Measurements from ENCODE around the gene JAZF1. TPM values are rescaled to one million over a fixed set of nuclear protein-coding genes. Genes with fewer than 3 reads are reported as not detected.

The JAZF1 gene
- total and polyA plus RNA-seq, 8 donors = 0.58 to 16.7 (median 7.2) TPM

DNA sequence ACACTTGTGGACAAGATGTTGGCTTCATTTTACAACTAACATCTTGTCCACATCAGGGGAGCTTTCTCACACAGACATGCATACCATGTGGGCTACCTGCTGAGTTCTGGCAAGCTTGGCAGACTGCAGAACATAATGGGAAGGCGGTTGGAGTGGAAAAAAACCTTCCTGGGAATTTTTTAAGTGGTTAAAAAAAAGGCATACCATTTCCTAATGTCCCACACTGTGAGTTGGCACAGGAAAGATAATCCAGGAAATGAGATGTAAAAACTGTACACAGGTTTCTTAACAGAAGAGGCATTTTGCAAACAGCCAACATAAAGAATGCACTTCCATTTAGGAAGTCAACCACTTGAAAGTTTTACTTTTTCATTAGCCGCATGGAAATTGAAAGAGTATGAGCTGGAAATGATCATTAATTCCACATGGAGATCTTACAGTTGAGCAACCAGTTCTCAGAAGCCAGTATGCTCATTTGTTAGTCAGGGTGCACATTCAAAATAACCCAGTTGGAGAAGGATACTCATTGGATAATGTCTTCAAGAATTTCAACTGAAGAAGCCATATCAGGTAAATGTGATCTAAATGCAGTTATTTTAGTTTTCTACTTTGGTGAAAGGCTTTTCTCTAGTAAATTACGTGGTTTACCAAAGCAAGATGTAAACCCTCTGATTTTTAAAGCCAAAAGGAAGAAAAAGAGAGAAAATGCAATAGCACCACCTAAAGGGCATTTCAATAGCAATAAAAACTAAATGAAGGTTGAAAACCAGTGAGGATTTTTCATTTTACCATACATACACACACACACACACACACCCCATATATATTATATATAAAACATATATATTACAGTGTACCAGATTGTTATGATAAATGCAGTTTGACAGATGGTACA is 246.7 kb downstream of the JAZF1 start:
- no peak for DNase-seq
- intact Hi-C loops (cut with DNase I; ENCODE audit: low total_unique reads) = no loop called here
- no peak overlapping the region for H3K27ac ChIP-seq
- H3K4me3 ChIP-seq = no peak overlapping the region
- H3K27me3 ChIP-seq = no peaks in the 10 kb centered on the region
- H3K4me1 ChIP-seq = peaks cover 0 to 19% (median 3%) of the 10 kb centered on the region in 4 donors
- no peak for TF ChIP-seq POLR2AphosphoS5 (IDR thresholded peaks at IDR 0.05)
- no peak for TF ChIP-seq POLR2A (IDR thresholded peaks at IDR 0.05)
- TF ChIP-seq, protein P1, sequence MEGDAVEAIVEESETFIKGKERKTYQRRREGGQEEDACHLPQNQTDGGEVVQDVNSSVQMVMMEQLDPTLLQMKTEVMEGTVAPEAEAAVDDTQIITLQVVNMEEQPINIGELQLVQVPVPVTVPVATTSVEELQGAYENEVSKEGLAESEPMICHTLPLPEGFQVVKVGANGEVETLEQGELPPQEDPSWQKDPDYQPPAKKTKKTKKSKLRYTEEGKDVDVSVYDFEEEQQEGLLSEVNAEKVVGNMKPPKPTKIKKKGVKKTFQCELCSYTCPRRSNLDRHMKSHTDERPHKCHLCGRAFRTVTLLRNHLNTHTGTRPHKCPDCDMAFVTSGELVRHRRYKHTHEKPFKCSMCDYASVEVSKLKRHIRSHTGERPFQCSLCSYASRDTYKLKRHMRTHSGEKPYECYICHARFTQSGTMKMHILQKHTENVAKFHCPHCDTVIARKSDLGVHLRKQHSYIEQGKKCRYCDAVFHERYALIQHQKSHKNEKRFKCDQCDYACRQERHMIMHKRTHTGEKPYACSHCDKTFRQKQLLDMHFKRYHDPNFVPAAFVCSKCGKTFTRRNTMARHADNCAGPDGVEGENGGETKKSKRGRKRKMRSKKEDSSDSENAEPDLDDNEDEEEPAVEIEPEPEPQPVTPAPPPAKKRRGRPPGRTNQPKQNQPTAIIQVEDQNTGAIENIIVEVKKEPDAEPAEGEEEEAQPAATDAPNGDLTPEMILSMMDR (IDR thresholded peaks at IDR 0.05) = no peak
- no peak for TF ChIP-seq EP300 (IDR thresholded peaks at IDR 0.05)
- WGBS, 5 donors = 82 to 91% (median 89%) methylated on average over 3 of the region's 3 CpGs
- H3K9me3 ChIP-seq = no peaks in the 10 kb centered on the region
- H3K36me3 ChIP-seq = no peaks in the 10 kb centered on the region

DNA sequence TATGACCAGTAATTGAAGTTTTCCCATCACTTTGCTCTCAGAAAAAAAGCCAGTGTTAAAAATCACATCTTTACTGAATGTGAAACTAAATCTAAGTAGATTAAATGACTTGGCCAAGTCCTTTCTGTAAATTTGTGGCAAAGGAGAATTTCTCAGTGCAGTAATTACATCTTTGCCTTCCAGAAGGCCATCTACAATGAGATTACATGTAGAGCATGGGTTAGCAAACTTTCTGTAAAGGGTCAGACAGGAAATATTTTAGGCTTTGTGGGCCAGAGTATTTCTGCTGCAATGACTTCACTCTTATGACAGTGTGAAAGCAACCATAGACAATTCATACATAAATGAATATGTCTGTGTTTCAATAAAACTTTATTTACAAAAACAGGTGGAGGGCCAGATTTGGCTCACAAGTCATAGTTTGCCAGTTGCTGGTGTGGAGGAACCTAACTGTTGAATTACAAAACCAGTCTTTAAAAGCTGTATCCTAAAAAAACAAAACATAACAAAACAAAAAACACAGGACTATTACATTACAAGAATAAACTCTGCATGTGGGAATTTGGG is 249.6 kb downstream of the JAZF1 start:
- no peaks in the 10 kb centered on the region for H3K9me3 ChIP-seq
- TF ChIP-seq POLR2A (IDR thresholded peaks at IDR 0.05) (no peak), POLR2AphosphoS5 (IDR thresholded peaks at IDR 0.05) (no peak)
- TF ChIP-seq, protein P1 (IDR thresholded peaks at IDR 0.05) = no peak
- intact Hi-C loops (cut with DNase I; ENCODE audit: low total_unique reads) = no loop called here
- no peak for DNase-seq
- H3K27me3 ChIP-seq = no peaks in the 10 kb centered on the region
- H3K36me3 ChIP-seq = no peaks in the 10 kb centered on the region
- H3K4me3 ChIP-seq = no peak overlapping the region
- H3K27ac ChIP-seq = no peak overlapping the region
- peaks cover 0 to 8% (median 0%) of the 10 kb centered on the region in 4 donors for H3K4me1 ChIP-seq

DNA sequence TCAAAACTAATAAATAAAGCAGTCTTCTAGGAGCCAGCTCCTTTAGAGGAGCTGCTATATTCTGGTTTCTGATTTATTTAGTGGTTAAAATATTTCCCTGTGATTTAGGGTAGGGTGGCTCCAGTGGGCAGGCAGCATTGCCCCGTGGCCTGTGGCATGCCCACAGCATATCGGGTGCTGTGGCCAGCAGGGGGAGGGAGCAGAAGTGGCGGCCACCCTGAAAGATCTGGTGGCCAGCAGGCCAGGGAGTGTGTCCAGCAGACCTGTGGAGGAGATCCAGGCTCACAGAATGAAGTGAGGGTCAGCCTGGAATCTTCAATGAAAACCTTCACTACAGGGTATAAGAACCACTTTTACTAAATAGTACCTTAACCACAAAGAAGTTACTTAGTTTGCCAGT is 251.5 kb downstream of the JAZF1 start:
- no peak for DNase-seq
- H3K4me3 ChIP-seq = no peak overlapping the region
- H3K4me1 ChIP-seq = peaks cover 0 to 8% (median 0%) of the 10 kb centered on the region in 4 donors
- H3K27me3 ChIP-seq = no peaks in the 10 kb centered on the region
- no peak overlapping the region for H3K27ac ChIP-seq
- intact Hi-C loops (cut with DNase I; ENCODE audit: low total_unique reads) = loop anchor here (10.0 kb wide), 1 partner anchor 724 kb away; the partner anchor contains the start of gene HOXA13
- H3K36me3 ChIP-seq = no peaks in the 10 kb centered on the region
- WGBS, 5 donors = 89 to 93% (median 91%) methylated on average over 3 of the region's 3 CpGs
- no peaks in the 10 kb centered on the region for H3K9me3 ChIP-seq
- no peak for TF ChIP-seq EP300 (IDR thresholded peaks at IDR 0.05)
- no peak for TF ChIP-seq POLR2AphosphoS5 (IDR thresholded peaks at IDR 0.05)
- TF ChIP-seq, protein P1 (IDR thresholded peaks at IDR 0.05) = no peak
- no peak for TF ChIP-seq POLR2A (IDR thresholded peaks at IDR 0.05)

DNA sequence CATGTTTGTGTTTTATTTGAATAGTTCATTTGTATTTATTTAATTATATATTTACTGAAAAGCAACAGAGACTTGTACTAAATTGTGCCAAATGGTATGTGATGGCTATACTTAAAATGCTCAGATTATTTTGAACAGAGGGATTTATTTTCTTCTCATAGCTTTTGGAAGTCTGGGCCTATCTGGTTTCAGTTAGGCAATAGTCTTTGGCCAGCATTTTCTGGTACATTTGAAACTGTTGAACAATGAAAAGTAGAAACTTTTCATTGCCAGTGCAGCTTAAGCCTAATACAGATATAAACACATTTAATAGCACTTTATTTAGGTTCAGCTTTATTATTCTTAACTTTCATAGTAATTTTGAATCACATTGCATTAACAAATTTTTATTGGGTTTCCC is 252.6 kb downstream of the JAZF1 start:
- no peak overlapping the region for H3K4me3 ChIP-seq
- no peak overlapping the region for H3K27ac ChIP-seq
- peaks cover 0 to 4% (median 0%) of the 10 kb centered on the region in 4 donors for H3K4me1 ChIP-seq
- TF ChIP-seq, protein P1 (IDR thresholded peaks at IDR 0.05) = no peak
- no peak for TF ChIP-seq EP300 (IDR thresholded peaks at IDR 0.05)
- TF ChIP-seq POLR2A (IDR thresholded peaks at IDR 0.05) = no peak
- no peak for TF ChIP-seq POLR2AphosphoS5 (IDR thresholded peaks at IDR 0.05)
- no peaks in the 10 kb centered on the region for H3K36me3 ChIP-seq
- intact Hi-C loops (cut with DNase I; ENCODE audit: low total_unique reads) = loop anchor here (10.0 kb wide), 1 partner anchor 723 kb away; the partner anchor contains the start of gene HOXA13
- no peaks in the 10 kb centered on the region for H3K27me3 ChIP-seq
- no peaks in the 10 kb centered on the region for H3K9me3 ChIP-seq
- DNase-seq = no peak
